Osteoblast (primary cell): ENCODE measurements around the gene KCNT2. TPM values are rescaled to one million over a fixed set of nuclear protein-coding genes. Genes with fewer than 3 reads are reported as not detected.
A peak's percentile ranks its signal among the peaks of the same experiment; 100 is the strongest.

Source experiments
- DNase-seq: peaks from one replicate; pipeline ENCODE4 v3.0.0; 2011; ENCODE audit warnings: low spot score, mixed read lengths; ENCODE audit not compliant: insufficient read length; ENCODE audit errors: missing footprints
- H2AFZ ChIP-seq: 2 replicates; pipeline ENCODE4 v1.6.0; 2011; ENCODE audit warnings: mild to moderate bottlenecking, low read length
- H3K27ac ChIP-seq: 2 replicates; pipeline ENCODE4 v1.5.1; 2011; ENCODE audit warnings: mild to moderate bottlenecking, low read depth, low read length, moderate library complexity
- H3K27me3 ChIP-seq: 2 replicates; pipeline ENCODE4 v1.6.0; 2012; ENCODE audit warnings: mild to moderate bottlenecking, control low read depth, inconsistent platforms, low read length, moderate library complexity; ENCODE audit not compliant: insufficient read depth
- H3K36me3 ChIP-seq: 2 replicates; pipeline ENCODE4 v1.5.1; 2011; ENCODE audit warnings: mild to moderate bottlenecking, low read length, control low read depth, moderate library complexity; ENCODE audit not compliant: insufficient read depth
- H3K4me1 ChIP-seq: 2 replicates; pipeline ENCODE4 v1.5.1; 2011; ENCODE audit warnings: mild to moderate bottlenecking, low read length, control low read depth, moderate library complexity; ENCODE audit not compliant: insufficient read depth
- H3K4me2 ChIP-seq: 2 replicates; pipeline ENCODE4 v1.6.0; 2011; ENCODE audit warnings: mild to moderate bottlenecking, low read length; ENCODE audit not compliant: insufficient read depth
- H3K4me3 ChIP-seq: fragments of 200-600 bp; sonication (generic); 3 replicates; pipeline ENCODE4 v1.5.1; 2012; ENCODE audit warnings: mild to moderate bottlenecking, low read length, inconsistent platforms; ENCODE audit not compliant: insufficient read depth
- H3K79me2 ChIP-seq: 2 replicates; pipeline ENCODE4 v1.6.0; 2012; ENCODE audit warnings: mild to moderate bottlenecking, low read length, control low read depth, inconsistent platforms; ENCODE audit not compliant: insufficient read depth
- H3K9me3 ChIP-seq: 2 replicates; pipeline ENCODE4 v1.5.1; 2011; ENCODE audit warnings: low read depth, low read length, control low read depth
- H4K20me1 ChIP-seq: 2 replicates; pipeline ENCODE4 v1.6.0; 2012; ENCODE audit warnings: mild to moderate bottlenecking, low read length, control low read depth; ENCODE audit not compliant: insufficient read depth
- CTCF ChIP-seq: IDR thresholded peaks from 2 replicates; pipeline ENCODE4 v1.5.1; 2011; ENCODE audit warnings: mild to moderate bottlenecking, low read depth, low read length, moderate library complexity; ENCODE audit errors: extremely low read depth
- total RNA-seq: library from RNA; depleted of rRNA; stranded (reverse); fragments of >200 nt; gene quantifications from 2 replicates; pipeline ENCODE4 v1.2.3, GENCODE V29; 2012

KCNT2 gene
- total RNA-seq, 1 donor, result 10.5 TPM

- DNase-seq, result no peak
- no peak overlapping the region for H3K27ac ChIP-seq
- no peaks in the 10 kb centered on the region for H3K9me3 ChIP-seq
- H3K4me3 ChIP-seq, result no peak overlapping the region
- H3K27me3 ChIP-seq, result no peaks in the 10 kb centered on the region
- no peaks in the 10 kb centered on the region for H4K20me1 ChIP-seq
- TF ChIP-seq CTCF, result no peak
- no peaks in the 10 kb centered on the region for H3K4me1 ChIP-seq
- H3K4me2 ChIP-seq, result no peak overlapping the region
- no peak overlapping the region for H2AFZ ChIP-seq
- H3K36me3 ChIP-seq, result no peaks in the 10 kb centered on the region
- no peaks in the 10 kb centered on the region for H3K79me2 ChIP-seq
These were observed 195.9 kb downstream of the KCNT2 start for GRCh38 chr1:196412326-196412725.

- H2AFZ ChIP-seq, result no peak overlapping the region
- no peak overlapping the region for H3K4me2 ChIP-seq
- no peaks in the 10 kb centered on the region for H4K20me1 ChIP-seq
- TF ChIP-seq CTCF, result no peak
- no peaks in the 10 kb centered on the region for H3K79me2 ChIP-seq
- H3K36me3 ChIP-seq, result no peaks in the 10 kb centered on the region
- no peaks in the 10 kb centered on the region for H3K9me3 ChIP-seq
- H3K4me1 ChIP-seq, result no peaks in the 10 kb centered on the region
- no peaks in the 10 kb centered on the region for H3K27me3 ChIP-seq
- no peak overlapping the region for H3K27ac ChIP-seq
- DNase-seq, result no peak
- H3K4me3 ChIP-seq, result no peak overlapping the region
These were observed 197.5 kb downstream of the KCNT2 start for GRCh38 chr1:196410768-196411167.

- H2AFZ ChIP-seq, result peak overlapping the region; percentile 10
- no peaks in the 10 kb centered on the region for H3K9me3 ChIP-seq
- no peaks in the 10 kb centered on the region for H3K79me2 ChIP-seq
- H4K20me1 ChIP-seq, result no peaks in the 10 kb centered on the region
- H3K36me3 ChIP-seq, result no peaks in the 10 kb centered on the region
- no peaks in the 10 kb centered on the region for H3K27me3 ChIP-seq
- H3K4me3 ChIP-seq, result no peak overlapping the region
- no peak overlapping the region for H3K4me2 ChIP-seq
- H3K27ac ChIP-seq, result no peak overlapping the region
- H3K4me1 ChIP-seq, result no peaks in the 10 kb centered on the region
- no peak for DNase-seq
- TF ChIP-seq CTCF, result no peak
These were observed 198.7 kb downstream of the KCNT2 start for GRCh38 chr1:196409586-196409985.

GRCh38 chr1:196407358-196408051 is 200.7 kb downstream of the KCNT2 start:
- Histone ChIP-seq H3K36me3 (no peaks in the 10 kb centered on the region), H3K9me3 (no peaks in the 10 kb centered on the region), H3K4me1 (peaks cover 4% of the 10 kb centered on the region), H2AFZ (peak overlapping the region; percentile 55), H3K27me3 (no peaks in the 10 kb centered on the region), H3K27ac (peak overlapping the region; percentile 57), H3K4me2 (no peak overlapping the region), H4K20me1 (no peaks in the 10 kb centered on the region), H3K79me2 (no peaks in the 10 kb centered on the region), H3K4me3 (no peak overlapping the region)
- no peak for TF ChIP-seq CTCF
- DNase-seq, result no peak
